Measurements from ENCODE around the gene SP100. TPM values are rescaled to one million over a fixed set of nuclear protein-coding genes. Genes with fewer than 3 reads are reported as not detected.

SP100 gene
- total RNA-seq, 2 donors from 2014 or later, result 51.6 to 69.0 TPM

- no peak for TF ChIP-seq CTCF (IDR thresholded peaks at IDR 0.05)
- no peaks in the 10 kb centered on the region for H3K27me3 ChIP-seq (replicated peaks; ENCODE audit: insufficient read depth)
- no peaks in the 10 kb centered on the region for H3K4me1 ChIP-seq (replicated peaks)
- H3K9me3 ChIP-seq, result no peaks in the 10 kb centered on the region
- DNase-seq (ENCODE audit: low spot score), result no peak
- intact Hi-C loops (cut with DNase I), result no loop called here
- 84% methylated on average over 4 of the region's 4 CpGs for WGBS
- H3K36me3 ChIP-seq, result peaks cover 0 to 7% of the 10 kb centered on the region in 2 donors
- no peak overlapping the region for H3K27ac ChIP-seq
- no peak overlapping the region for H3K4me3 ChIP-seq
Observed at GRCh38 chr2:230457073-230457768, 41.2 kb downstream of the SP100 start.

- no peaks in the 10 kb centered on the region for H3K4me1 ChIP-seq (replicated peaks)
- no peaks in the 10 kb centered on the region for H3K9me3 ChIP-seq
- no peak for TF ChIP-seq POLR2A (IDR thresholded peaks at IDR 0.05)
- TF ChIP-seq CTCF (IDR thresholded peaks at IDR 0.05), result no peak
- TF ChIP-seq POLR2AphosphoS5 (IDR thresholded peaks at IDR 0.05), result no peak
- no peak for DNase-seq (ENCODE audit: low spot score)
- intact Hi-C loops (cut with DNase I), result no loop called here
- peaks cover 0 to 7% of the 10 kb centered on the region in 2 donors for H3K36me3 ChIP-seq
- no peak overlapping the region for H3K27ac ChIP-seq
- no peaks in the 10 kb centered on the region for H3K27me3 ChIP-seq (replicated peaks; ENCODE audit: insufficient read depth)
- H3K4me3 ChIP-seq, result no peak overlapping the region
Observed at GRCh38 chr2:230457793-230458192, 41.8 kb downstream of the SP100 start.

- Histone ChIP-seq H3K4me1 (replicated peaks) (no peaks in the 10 kb centered on the region), H3K27me3 (replicated peaks; ENCODE audit: insufficient read depth) (no peaks in the 10 kb centered on the region), H3K4me3 (no peak overlapping the region), H3K27ac (no peak overlapping the region), H3K9me3 (no peaks in the 10 kb centered on the region), H3K36me3 (peaks cover 0 to 7% of the 10 kb centered on the region in 2 donors)
- DNase-seq (ENCODE audit: low spot score), result no peak
- TF ChIP-seq POLR2A (IDR thresholded peaks at IDR 0.05) (no peak), POLR2AphosphoS5 (IDR thresholded peaks at IDR 0.05) (no peak), CTCF (IDR thresholded peaks at IDR 0.05) (no peak)
- intact Hi-C loops (cut with DNase I), result no loop called here
Observed at GRCh38 chr2:230459216-230459615, 43.2 kb downstream of the SP100 start.

GRCh38 chr2:230471074-230471473 lies 55.1 kb downstream of the SP100 start:
- no peak for TF ChIP-seq POLR2AphosphoS5 (IDR thresholded peaks at IDR 0.05)
- TF ChIP-seq CTCF (IDR thresholded peaks at IDR 0.05), result no peak
- TF ChIP-seq POLR2A (IDR thresholded peaks at IDR 0.05), result no peak
- Histone ChIP-seq H3K27me3 (replicated peaks; ENCODE audit: insufficient read depth) (no peaks in the 10 kb centered on the region), H3K4me3 (no peak overlapping the region), H3K9me3 (no peaks in the 10 kb centered on the region), H3K4me1 (replicated peaks) (no peaks in the 10 kb centered on the region), H3K27ac (no peak overlapping the region), H3K36me3 (no peaks in the 10 kb centered on the region)
- no peak for DNase-seq (ENCODE audit: low spot score)
- 75% methylated on average over 4 of the region's 4 CpGs for WGBS
- intact Hi-C loops (cut with DNase I), result no loop called here

GRCh38 chr2:230472621-230473018 lies 56.6 kb downstream of the SP100 start:
- Histone ChIP-seq H3K36me3 (no peaks in the 10 kb centered on the region), H3K4me1 (replicated peaks) (no peaks in the 10 kb centered on the region), H3K27ac (no peak overlapping the region), H3K4me3 (no peak overlapping the region), H3K9me3 (no peaks in the 10 kb centered on the region), H3K27me3 (replicated peaks; ENCODE audit: insufficient read depth) (no peaks in the 10 kb centered on the region)
- TF ChIP-seq POLR2A (IDR thresholded peaks at IDR 0.05) (no peak), CTCF (IDR thresholded peaks at IDR 0.05) (no peak), POLR2AphosphoS5 (IDR thresholded peaks at IDR 0.05) (no peak)
- no peak for DNase-seq (ENCODE audit: low spot score)
- intact Hi-C loops (cut with DNase I), result no loop called here

All from prostate gland (tissue), 2 donors.